ENCODE measurements around the gene DOCK8. TPM values are rescaled to one million over a fixed set of nuclear protein-coding genes. Genes with fewer than 3 reads are reported as not detected.

The DOCK8 gene
- polyA plus RNA-seq, 1 donor (not counting 4 experiments of a cell fraction or from before 2014, with no cell fraction given) = 1.5 TPM

DNA sequence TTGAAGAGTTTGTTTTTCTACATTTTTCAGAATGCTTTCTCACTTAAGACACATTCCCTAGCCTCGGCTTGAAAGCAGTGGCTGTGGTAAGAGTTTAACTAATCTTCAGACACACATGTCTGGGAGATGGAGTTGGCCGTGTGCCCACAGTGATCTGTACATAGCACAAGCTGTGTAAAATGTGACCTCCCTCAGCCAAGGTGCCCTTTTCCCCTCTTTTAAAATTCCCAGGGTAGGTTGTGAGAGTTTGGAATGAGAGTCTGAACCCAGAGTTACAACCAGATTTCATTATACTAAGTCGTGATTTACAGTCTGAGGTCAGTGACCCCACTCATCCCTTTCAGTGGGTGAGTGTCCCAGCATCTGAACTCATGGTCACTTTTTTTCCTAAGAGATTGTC is 230.4 kb downstream of the DOCK8 start:
- H3K4me1 ChIP-seq (ENCODE audit: control insufficient read depth, extremely low read depth, insufficient read depth, low read length) = peaks cover 31% of the 10 kb centered on the region
- TF ChIP-seq, protein P1, sequence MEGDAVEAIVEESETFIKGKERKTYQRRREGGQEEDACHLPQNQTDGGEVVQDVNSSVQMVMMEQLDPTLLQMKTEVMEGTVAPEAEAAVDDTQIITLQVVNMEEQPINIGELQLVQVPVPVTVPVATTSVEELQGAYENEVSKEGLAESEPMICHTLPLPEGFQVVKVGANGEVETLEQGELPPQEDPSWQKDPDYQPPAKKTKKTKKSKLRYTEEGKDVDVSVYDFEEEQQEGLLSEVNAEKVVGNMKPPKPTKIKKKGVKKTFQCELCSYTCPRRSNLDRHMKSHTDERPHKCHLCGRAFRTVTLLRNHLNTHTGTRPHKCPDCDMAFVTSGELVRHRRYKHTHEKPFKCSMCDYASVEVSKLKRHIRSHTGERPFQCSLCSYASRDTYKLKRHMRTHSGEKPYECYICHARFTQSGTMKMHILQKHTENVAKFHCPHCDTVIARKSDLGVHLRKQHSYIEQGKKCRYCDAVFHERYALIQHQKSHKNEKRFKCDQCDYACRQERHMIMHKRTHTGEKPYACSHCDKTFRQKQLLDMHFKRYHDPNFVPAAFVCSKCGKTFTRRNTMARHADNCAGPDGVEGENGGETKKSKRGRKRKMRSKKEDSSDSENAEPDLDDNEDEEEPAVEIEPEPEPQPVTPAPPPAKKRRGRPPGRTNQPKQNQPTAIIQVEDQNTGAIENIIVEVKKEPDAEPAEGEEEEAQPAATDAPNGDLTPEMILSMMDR (optimal IDR thresholded peaks at IDR 0.05 in 1 of 3, IDR thresholded peaks at IDR 0.05 in 1 of 3, conservative IDR thresholded peaks at IDR 0.05 in 1 of 3; ENCODE audit: extremely low read depth in 1 of 3, insufficient read depth in 2 of 3, low read length in 3 of 3) = no peak
- no peak for TF ChIP-seq EZH2 (IDR thresholded peaks at IDR 0.05; ENCODE audit: low read length)
- no peak overlapping the region for H3K4me2 ChIP-seq (ENCODE audit: control insufficient read depth, extremely low read depth, insufficient read depth, low read depth, low read length)
- no peaks in the 10 kb centered on the region for H3K79me2 ChIP-seq (ENCODE audit: control insufficient read depth, insufficient read depth, low read length)
- H3K27me3 ChIP-seq (ENCODE audit: control insufficient read depth, extremely low read depth, insufficient read depth, low read length) = no peaks in the 10 kb centered on the region
- no peaks in the 10 kb centered on the region for H3K36me3 ChIP-seq (ENCODE audit: control insufficient read depth in 2 of 2, extremely low read depth in 1 of 2, insufficient read depth in 2 of 2, low read length in 2 of 2)
- H3K9me3 ChIP-seq (ENCODE audit: control insufficient read depth, low read depth, low read length) = no peaks in the 10 kb centered on the region
- H3K27ac ChIP-seq (ENCODE audit: control insufficient read depth, insufficient read depth, low read length) = no peak overlapping the region
- H3K9ac ChIP-seq (ENCODE audit: control insufficient read depth, extremely low read depth, insufficient read depth, low read length) = no peak overlapping the region
- H3K9me1 ChIP-seq (ENCODE audit: control insufficient read depth, extremely low read depth, insufficient read depth, low read length) = no peaks in the 10 kb centered on the region
- FAIRE-seq = no peak
- no peak for DNase-seq (ENCODE audit: low read depth, low spot score)
- dilution Hi-C loops (cut with MboI; ENCODE audit: extremely low pct_ligation_motif_present, low sequenced_read_pairs) = no loop called here
- no peak overlapping the region for H2AFZ ChIP-seq (ENCODE audit: control insufficient read depth, low read length)
- H3K4me3 ChIP-seq (ENCODE audit: control insufficient read depth in 2 of 3, extremely low read depth in 1 of 3, insufficient read depth in 2 of 3, low read depth in 1 of 3, low read length in 3 of 3) = no peak overlapping the region
- H4K20me1 ChIP-seq (ENCODE audit: control insufficient read depth, extremely low read depth, insufficient read depth, low read length) = no peaks in the 10 kb centered on the region

DNA sequence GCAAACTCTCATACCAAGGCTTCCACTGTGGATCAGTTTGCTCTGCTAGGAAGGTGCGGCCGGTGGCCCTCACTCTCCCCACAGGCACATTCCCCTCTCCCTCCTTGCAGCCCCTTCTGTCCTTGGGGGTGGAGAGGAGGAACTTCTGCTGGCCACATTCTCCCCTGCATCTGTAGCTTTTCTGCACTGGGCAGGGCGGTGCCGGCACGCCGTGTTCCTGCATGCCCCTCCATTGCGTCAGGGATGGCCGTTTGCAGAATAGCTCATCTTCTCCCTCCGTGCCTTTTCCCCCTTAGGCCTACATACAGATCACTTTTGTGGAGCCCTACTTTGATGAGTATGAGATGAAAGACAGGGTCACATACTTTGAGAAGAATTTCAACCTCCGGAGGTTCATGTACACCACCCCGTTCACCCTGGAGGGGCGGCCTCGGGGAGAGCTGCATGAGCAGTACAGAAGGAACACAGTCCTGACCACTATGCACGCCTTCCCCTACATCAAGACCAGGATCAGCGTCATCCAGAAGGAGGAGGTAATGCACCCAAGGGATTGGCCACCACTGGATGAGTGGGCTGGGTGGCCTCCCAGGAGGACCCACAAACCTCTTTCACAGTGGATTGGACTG is 231.5 kb downstream of the DOCK8 start:
- FAIRE-seq (no peak), DNase-seq (ENCODE audit: low read depth, low spot score) (peak; percentile 50)
- no peak overlapping the region for H2AFZ ChIP-seq (ENCODE audit: control insufficient read depth, low read length)
- dilution Hi-C loops (cut with MboI; ENCODE audit: extremely low pct_ligation_motif_present, low sequenced_read_pairs) = no loop called here
- H4K20me1 ChIP-seq (ENCODE audit: control insufficient read depth, extremely low read depth, insufficient read depth, low read length) = no peaks in the 10 kb centered on the region
- peaks cover 31% of the 10 kb centered on the region for H3K4me1 ChIP-seq (ENCODE audit: control insufficient read depth, extremely low read depth, insufficient read depth, low read length)
- no peaks in the 10 kb centered on the region for H3K9me1 ChIP-seq (ENCODE audit: control insufficient read depth, extremely low read depth, insufficient read depth, low read length)
- no peak overlapping the region for H3K9ac ChIP-seq (ENCODE audit: control insufficient read depth, extremely low read depth, insufficient read depth, low read length)
- TF ChIP-seq EZH2 (IDR thresholded peaks at IDR 0.05; ENCODE audit: low read length) = no peak
- TF ChIP-seq, protein P1 (optimal IDR thresholded peaks at IDR 0.05 in 1 of 3, IDR thresholded peaks at IDR 0.05 in 1 of 3, conservative IDR thresholded peaks at IDR 0.05 in 1 of 3; ENCODE audit: extremely low read depth in 1 of 3, insufficient read depth in 2 of 3, low read length in 3 of 3) = no peak
- no peak overlapping the region for H3K4me3 ChIP-seq (ENCODE audit: control insufficient read depth in 2 of 3, extremely low read depth in 1 of 3, insufficient read depth in 2 of 3, low read depth in 1 of 3, low read length in 3 of 3)
- H3K27ac ChIP-seq (ENCODE audit: control insufficient read depth, insufficient read depth, low read length) = peak overlapping the region; percentile 19
- H3K79me2 ChIP-seq (ENCODE audit: control insufficient read depth, insufficient read depth, low read length) = no peaks in the 10 kb centered on the region
- H3K4me2 ChIP-seq (ENCODE audit: control insufficient read depth, extremely low read depth, insufficient read depth, low read depth, low read length) = peak overlapping the region; percentile 25
- H3K36me3 ChIP-seq (ENCODE audit: control insufficient read depth in 2 of 2, extremely low read depth in 1 of 2, insufficient read depth in 2 of 2, low read length in 2 of 2) = no peaks in the 10 kb centered on the region
- no peaks in the 10 kb centered on the region for H3K9me3 ChIP-seq (ENCODE audit: control insufficient read depth, low read depth, low read length)
- H3K27me3 ChIP-seq (ENCODE audit: control insufficient read depth, extremely low read depth, insufficient read depth, low read length) = no peaks in the 10 kb centered on the region
